H9 (cell line): Measurements from ENCODE around the gene ADARB2. TPM values are rescaled to one million over a fixed set of nuclear protein-coding genes. Genes with fewer than 3 reads are reported as not detected.
A peak's percentile ranks its signal among the peaks of the same experiment; 100 is the strongest.

Source experiments
- DNase-seq: peaks from one replicate; pipeline ENCODE4 v3.0.0-alpha.2; 2017
- H2AFZ ChIP-seq: one replicate; pipeline ENCODE4 v1.6.1; 2013; ENCODE audit warnings: mild to moderate bottlenecking, low read length, control low read depth, moderate library complexity
- H2AK5ac ChIP-seq: 2 replicates; pipeline ENCODE4 v1.6.1; 2013; ENCODE audit warnings: low read length, control low read depth, mixed read lengths; ENCODE audit not compliant: insufficient read length
- H2BK120ac ChIP-seq: one replicate; pipeline ENCODE4 v1.6.1; 2013; ENCODE audit warnings: low read depth, mild to moderate bottlenecking, low read length, control low read depth, inconsistent platforms; ENCODE audit not compliant: poor library complexity, severe bottlenecking
- H2BK12ac ChIP-seq: 2 replicates; pipeline ENCODE4 v1.6.1; 2013; ENCODE audit warnings: low read length, control low read depth, mixed read lengths, low read depth; ENCODE audit not compliant: insufficient read length
- H2BK15ac ChIP-seq: 2 replicates; pipeline ENCODE4 v1.6.1; 2013; ENCODE audit warnings: low read depth, low read length, control low read depth
- H2BK20ac ChIP-seq: one replicate; pipeline ENCODE4 v1.6.1; 2013; ENCODE audit warnings: low read depth, mild to moderate bottlenecking, low read length, control low read depth, inconsistent platforms; ENCODE audit not compliant: poor library complexity, severe bottlenecking
- H2BK5ac ChIP-seq: 2 replicates; pipeline ENCODE4 v1.6.1; 2013; ENCODE audit warnings: low read length, control low read depth, mixed read lengths; ENCODE audit not compliant: insufficient read length
- H3K14ac ChIP-seq: 2 replicates; pipeline ENCODE4 v1.6.1; 2013; ENCODE audit warnings: low read length, control low read depth; ENCODE audit not compliant: insufficient read depth
- H3K18ac ChIP-seq: 2 replicates; pipeline ENCODE4 v1.6.1; 2013; ENCODE audit warnings: low read depth, mild to moderate bottlenecking, mixed read lengths, low read length, control low read depth; ENCODE audit not compliant: insufficient read length
- H3K23ac ChIP-seq: 2 replicates; pipeline ENCODE4 v1.6.1; 2013; ENCODE audit warnings: low read length, control low read depth, mixed read lengths, low read depth; ENCODE audit not compliant: insufficient read length
- H3K23me2 ChIP-seq: 2 replicates; pipeline ENCODE4 v1.6.1; 2013; ENCODE audit warnings: low read depth, mild to moderate bottlenecking, mixed read lengths, low read length, control low read depth; ENCODE audit not compliant: insufficient read length, poor library complexity, severe bottlenecking
- H3K27ac ChIP-seq: 2 replicates; pipeline ENCODE4 v1.5.1; 2013; ENCODE audit warnings: low read length, control low read depth, mixed read lengths, low read depth; ENCODE audit not compliant: insufficient read length
- H3K27me3 ChIP-seq: 2 replicates; pipeline ENCODE4 v1.6.1; 2013; ENCODE audit warnings: low read length, control low read depth, inconsistent platforms; ENCODE audit not compliant: insufficient read depth
- H3K4ac ChIP-seq: 2 replicates; pipeline ENCODE4 v1.6.1; 2013; ENCODE audit warnings: low read depth, mild to moderate bottlenecking, control low read depth, inconsistent platforms, low read length, moderate library complexity
- H3K4me1 ChIP-seq: 2 replicates; pipeline ENCODE4 v1.6.1; 2013; ENCODE audit warnings: low read length, control low read depth, inconsistent platforms; ENCODE audit not compliant: insufficient read depth
- H3K4me2 ChIP-seq: 2 replicates; pipeline ENCODE4 v1.6.1; 2013; ENCODE audit warnings: low read length, control low read depth, mixed read lengths; ENCODE audit not compliant: insufficient read length, insufficient read depth
- H3K56ac ChIP-seq: 2 replicates; pipeline ENCODE4 v1.6.1; 2013; ENCODE audit warnings: low read depth, mild to moderate bottlenecking, mixed read lengths, low read length, control low read depth; ENCODE audit not compliant: insufficient read length
- H3K79me1 ChIP-seq: 2 replicates; pipeline ENCODE4 v1.6.1; 2013; ENCODE audit warnings: low read depth, mild to moderate bottlenecking, moderate library complexity, low read length, control low read depth, inconsistent platforms; ENCODE audit not compliant: insufficient read depth, poor library complexity, severe bottlenecking
- H3K79me2 ChIP-seq: 2 replicates; pipeline ENCODE4 v1.6.1; 2013; ENCODE audit warnings: low read length, control low read depth, inconsistent platforms; ENCODE audit not compliant: insufficient read depth
- H3K9ac ChIP-seq: 2 replicates; pipeline ENCODE4 v1.6.1; 2013; ENCODE audit warnings: low read length, control low read depth, mixed read lengths; ENCODE audit not compliant: insufficient read length; ENCODE audit errors: extremely low read depth
- H3K9me3 ChIP-seq: one replicate; pipeline ENCODE4 v1.6.1; 2013; ENCODE audit warnings: low read depth, low read length, inconsistent platforms; ENCODE audit not compliant: control insufficient read depth
- H3T11ph ChIP-seq: one replicate; pipeline ENCODE4 v1.6.1; 2013; ENCODE audit warnings: mild to moderate bottlenecking, low read length, control low read depth, inconsistent platforms
- H4K20me1 ChIP-seq: one replicate; pipeline ENCODE4 v1.6.1; 2013; ENCODE audit not compliant: control insufficient read depth, insufficient read length, insufficient read depth
- H4K5ac ChIP-seq: 2 replicates; pipeline ENCODE4 v1.6.1; 2013; ENCODE audit warnings: low read depth, mild to moderate bottlenecking, mixed read lengths, low read length, control low read depth; ENCODE audit not compliant: insufficient read length
- H4K8ac ChIP-seq: replicated peaks from 2 replicates; pipeline ENCODE4 v1.6.1; 2013; ENCODE audit warnings: low read length, control low read depth, mixed read lengths, low read depth; ENCODE audit not compliant: insufficient read length
- H4K91ac ChIP-seq: 2 replicates; pipeline ENCODE4 v1.6.1; 2013; ENCODE audit warnings: low read depth, mild to moderate bottlenecking, moderate library complexity, mixed read lengths, low read length, control low read depth; ENCODE audit not compliant: insufficient read length
- H3K27ac Mint-ChIP-seq, 3 experiments: 2 replicates in 2 of 3; 3 replicates in 1 of 3; pipeline ENCODE4 v1.8.0; 2020 to 2021; ENCODE audit warnings: mixed read lengths in 3 of 3, mild to moderate bottlenecking in 1 of 3, moderate library complexity in 1 of 3
- H3K27me3 Mint-ChIP-seq: 2 replicates; pipeline ENCODE4 v1.8.0; 2021; ENCODE audit warnings: low read depth, mild to moderate bottlenecking, moderate library complexity, mixed read lengths
- H3K36me3 Mint-ChIP-seq, 3 experiments: 2 replicates in 2 of 3; 3 replicates in 1 of 3; pipeline ENCODE4 v1.8.0; 2020 to 2021; ENCODE audit warnings: low read depth in 3 of 3, mixed read lengths in 3 of 3; ENCODE audit not compliant: insufficient read depth in 1 of 3
- H3K4me1 Mint-ChIP-seq, 2 experiments: 2 replicates each; pipeline ENCODE4 v1.8.0; 2020; ENCODE audit warnings: mixed read lengths in 2 of 2
- H3K4me3 Mint-ChIP-seq, 2 experiments: 2 replicates in 1 of 2; 3 replicates in 1 of 2; pipeline ENCODE4 v1.8.0; 2020 to 2021; ENCODE audit warnings: mild to moderate bottlenecking in 2 of 2, mixed read lengths in 2 of 2, moderate library complexity in 1 of 2
- H3K9me3 Mint-ChIP-seq, 2 experiments: 2 replicates in 1 of 2; 3 replicates in 1 of 2; pipeline ENCODE4 v1.8.0; 2020; ENCODE audit warnings: mild to moderate bottlenecking in 2 of 2, mixed read lengths in 2 of 2, moderate library complexity in 1 of 2
- WGBS: extraction: QIAGEN DNeasy Blood & Tissue Kit; methylation state at CpG from one replicate; pipeline ENCODE4 v1.1.7; 2013; ENCODE audit warnings: missing lambda C conversion rate, low lambda C conversion rate, mixed read lengths; ENCODE audit not compliant: insufficient read length; ENCODE audit errors: extremely low coverage; 5-methylcytosine and 5-hydroxymethylcytosine counted together
- total RNA-seq: library from RNA; stranded (reverse); gene quantifications from 2 replicates; pipeline ENCODE4 v1.2.1, GENCODE V29; 2021
- TF ChIP-seq, protein P1 (sequence below): fragments of 200-600 bp; sonication (generic); conservative IDR thresholded peaks from 3 replicates; pipeline ENCODE4 v1.8.0; 2021; ENCODE audit warnings: antibody characterized with exemption, mild to moderate bottlenecking

Gene ADARB2
- total RNA-seq, 1 experiment from 2014 or later = 0.87 TPM

DNA sequence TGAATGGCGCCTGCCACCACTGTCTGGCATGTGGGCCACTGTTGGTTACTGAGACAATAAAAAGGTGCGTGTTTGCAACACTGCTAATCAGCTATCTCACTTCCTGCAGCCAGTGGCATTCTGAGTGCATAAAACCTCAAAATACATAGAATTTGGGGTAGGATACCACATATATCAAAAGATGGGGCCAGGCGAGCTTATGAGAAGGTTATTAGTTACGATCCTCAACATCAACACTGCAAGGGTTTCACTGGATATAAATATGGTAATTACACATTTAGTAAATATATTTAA, 480.9 kb downstream of the ADARB2 start:
- no peaks in the 10 kb centered on the region for H3K23me2 ChIP-seq
- no peaks in the 10 kb centered on the region; the same call in 1 of the 2 replicates for H3K27me3 ChIP-seq
- no peak overlapping the region for H3K18ac ChIP-seq
- no peaks in the 10 kb centered on the region for H3K79me1 ChIP-seq
- Mint-ChIP-seq H3K4me1 (peaks cover 3 to 9% of the 10 kb centered on the region in 2 experiments), H3K27ac (peak overlapping the region in 1 of 3 experiments; percentile 49; a peak in 1 of 7 replicates), H3K4me3 (no peak overlapping the region), H3K36me3 (no peaks in the 10 kb centered on the region), H3K27me3 (peaks cover 12% of the 10 kb centered on the region), H3K9me3 (peaks cover 0 to under 1% of the 10 kb centered on the region in 2 experiments; a peak in 2 of 5 replicates)
- no peak overlapping the region for H3K56ac ChIP-seq
- no peak overlapping the region for H2BK12ac ChIP-seq
- H2BK20ac ChIP-seq = no peak overlapping the region
- H2BK15ac ChIP-seq = no peak overlapping the region
- H3T11ph ChIP-seq = no peak overlapping the region
- peaks cover 3% of the 10 kb centered on the region for H3K4me1 ChIP-seq
- no peak overlapping the region for H3K4ac ChIP-seq
- H3K27ac ChIP-seq = no peak overlapping the region
- WGBS = no CpG with 5 or more reads among the region's 4 CpGs
- H2AK5ac ChIP-seq = no peak overlapping the region
- no peak overlapping the region for H2AFZ ChIP-seq
- H3K9me3 ChIP-seq = no peaks in the 10 kb centered on the region
- no peak overlapping the region for H3K14ac ChIP-seq
- H3K23ac ChIP-seq = no peak overlapping the region
- no peak overlapping the region for H4K91ac ChIP-seq
- DNase-seq = no peak
- H3K4me2 ChIP-seq = no peak overlapping the region
- H3K9ac ChIP-seq = no peak overlapping the region
- no peaks in the 10 kb centered on the region for H3K79me2 ChIP-seq
- H2BK5ac ChIP-seq = no peak overlapping the region
- no peak overlapping the region for H2BK120ac ChIP-seq
- H4K20me1 ChIP-seq = no peaks in the 10 kb centered on the region
- H4K5ac ChIP-seq = no peak overlapping the region
- H4K8ac ChIP-seq = no peak overlapping the region
- TF ChIP-seq, protein P1, sequence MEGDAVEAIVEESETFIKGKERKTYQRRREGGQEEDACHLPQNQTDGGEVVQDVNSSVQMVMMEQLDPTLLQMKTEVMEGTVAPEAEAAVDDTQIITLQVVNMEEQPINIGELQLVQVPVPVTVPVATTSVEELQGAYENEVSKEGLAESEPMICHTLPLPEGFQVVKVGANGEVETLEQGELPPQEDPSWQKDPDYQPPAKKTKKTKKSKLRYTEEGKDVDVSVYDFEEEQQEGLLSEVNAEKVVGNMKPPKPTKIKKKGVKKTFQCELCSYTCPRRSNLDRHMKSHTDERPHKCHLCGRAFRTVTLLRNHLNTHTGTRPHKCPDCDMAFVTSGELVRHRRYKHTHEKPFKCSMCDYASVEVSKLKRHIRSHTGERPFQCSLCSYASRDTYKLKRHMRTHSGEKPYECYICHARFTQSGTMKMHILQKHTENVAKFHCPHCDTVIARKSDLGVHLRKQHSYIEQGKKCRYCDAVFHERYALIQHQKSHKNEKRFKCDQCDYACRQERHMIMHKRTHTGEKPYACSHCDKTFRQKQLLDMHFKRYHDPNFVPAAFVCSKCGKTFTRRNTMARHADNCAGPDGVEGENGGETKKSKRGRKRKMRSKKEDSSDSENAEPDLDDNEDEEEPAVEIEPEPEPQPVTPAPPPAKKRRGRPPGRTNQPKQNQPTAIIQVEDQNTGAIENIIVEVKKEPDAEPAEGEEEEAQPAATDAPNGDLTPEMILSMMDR = no peak
